GM12878 (cell line): ENCODE data around the gene SPSB3. TPM values are rescaled to one million over a fixed set of nuclear protein-coding genes. Genes with fewer than 3 reads are reported as not detected.

Source experiments
- ATAC-seq: fragments of 200-7000 bp; cut with Tn5 transposase; 3 replicates; pipeline ENCODE4 v1.9.1; 2020; ENCODE audit warnings: mild to moderate bottlenecking, moderate library complexity
- BruUV-seq: library from RNA; stranded (reverse); fragments of 400-500 nt; replicated peaks from 2 replicates; lab custom pipeline; 2021; lab: Mats Ljungman, UMichigan
- CTCF ChIA-PET: fragments of 300-600 bp; sonication (Branson Sonifier 250); formaldehyde crosslinking; extraction: SDS; loops from one replicate; lab custom pipeline; 2021; ENCODE audit warnings: inconsistent platforms; lab: Yijun Ruan, JAX
- POLR2A ChIA-PET: fragments of 350-600 bp; formaldehyde crosslinking; extraction: SDS; loops from one replicate; lab custom pipeline; 2021; ENCODE audit warnings: inconsistent platforms; lab: Charles Lee
- RAD21 ChIA-PET: fragments of 300-600 bp; sonication (Branson Sonifier 250); formaldehyde crosslinking; loops from one replicate; lab custom pipeline; 2023; ENCODE audit warnings: antibody characterized with exemption; ENCODE audit not compliant: unreplicated experiment; lab: Charles Lee
- SMC1A ChIA-PET: fragments of 300-600 bp; sonication (Branson Sonifier 250); formaldehyde crosslinking; loops from one replicate; lab custom pipeline; 2023; ENCODE audit not compliant: unreplicated experiment, uncharacterized antibody; lab: Charles Lee
- DNase-seq: peaks from one replicate; pipeline ENCODE4 v3.0.0-alpha.2; 2011; ENCODE audit warnings: low read depth, low spot score
- FAIRE-seq: peaks from 3 replicates; lab custom pipeline; 2011; peaks lifted over from hg19 to GRCh38; lab: Jason Lieb, UNC
- H2AFZ ChIP-seq: 2 replicates; pipeline ENCODE4 v1.6.0; 2011; ENCODE audit warnings: low read depth, low read length, control low read depth; ENCODE audit not compliant: control insufficient read depth
- H3K27ac ChIP-seq: 2 replicates; pipeline ENCODE4 v1.5.1; 2011; ENCODE audit warnings: control low read depth; ENCODE audit not compliant: control insufficient read depth, insufficient read depth
- H3K27me3 ChIP-seq, 2 experiments: replicated peaks in 1 of 2; 2 replicates each; pipeline versions ENCODE4 v1.6.0 to v1.6.1; 2011; ENCODE audit warnings: low read length in 1 of 2; ENCODE audit not compliant: control insufficient read depth in 2 of 2, insufficient read depth in 2 of 2
- H3K36me3 ChIP-seq, 2 experiments: 2 replicates each; pipeline ENCODE4 v1.5.1; 2011; ENCODE audit warnings: low read length in 1 of 2; ENCODE audit not compliant: control insufficient read depth in 2 of 2, insufficient read depth in 2 of 2
- H3K4me1 ChIP-seq: 2 replicates; pipeline ENCODE4 v1.6.1; 2011; ENCODE audit warnings: mild to moderate bottlenecking, low read length, moderate library complexity, mixed read lengths; ENCODE audit not compliant: control insufficient read depth, insufficient read depth
- H3K4me2 ChIP-seq: 2 replicates; pipeline ENCODE4 v1.6.0; 2011; ENCODE audit warnings: control low read depth; ENCODE audit not compliant: control insufficient read depth, insufficient read depth
- H3K4me3 ChIP-seq: fragments of 200-600 bp; sonication (generic); 2 replicates; pipeline ENCODE4 v1.5.1; 2016
- H3K79me2 ChIP-seq: 2 replicates; pipeline ENCODE4 v1.6.0; 2011; ENCODE audit warnings: low read length; ENCODE audit not compliant: control insufficient read depth, insufficient read depth
- H3K9ac ChIP-seq: 2 replicates; pipeline ENCODE4 v1.8.0; 2011; ENCODE audit warnings: low read length, control low read depth, mixed read lengths; ENCODE audit not compliant: control insufficient read depth, insufficient read depth
- H3K9me3 ChIP-seq: replicated peaks from 3 replicates; pipeline ENCODE4 v1.5.1; 2011; ENCODE audit warnings: mild to moderate bottlenecking, low read length; ENCODE audit not compliant: control insufficient read depth, insufficient read depth
- H4K20me1 ChIP-seq: 2 replicates; pipeline ENCODE4 v1.6.0; 2011; ENCODE audit not compliant: control insufficient read depth, insufficient read depth
- BACH1 ChIP-seq: fragments of 450-650 bp; IDR thresholded peaks from 2 replicates; pipeline ENCODE4 v1.6.1; 2017; ENCODE audit warnings: mild to moderate bottlenecking, borderline replicate concordance
- CEBPZ ChIP-seq: fragments of 150-350 bp; IDR thresholded peaks from 2 replicates; pipeline ENCODE4 v1.6.1; 2016; ENCODE audit warnings: low read depth, low read length
- GABPA ChIP-seq: IDR thresholded peaks from 2 replicates; pipeline ENCODE4 v1.6.1; 2014; ENCODE audit warnings: antibody characterized with exemption, low read depth, mild to moderate bottlenecking, inconsistent platforms
- HDAC2 ChIP-seq: fragments of 200-600 bp; sonication (generic); IDR thresholded peaks from 2 replicates; pipeline ENCODE4 v1.6.1; 2017
- IRF4 ChIP-seq: IDR thresholded peaks from 2 replicates; pipeline ENCODE4 v1.6.1; 2011; ENCODE audit warnings: low read depth, low read length
- KDM1A ChIP-seq: fragments of 200-600 bp; sonication (generic); IDR thresholded peaks from 2 replicates; pipeline ENCODE4 v1.6.1; 2016; ENCODE audit warnings: borderline replicate concordance
- NFYB ChIP-seq: IDR thresholded peaks from 2 replicates; pipeline ENCODE4 v1.6.1; 2011; ENCODE audit warnings: low read depth, mild to moderate bottlenecking, low read length, improper control_type of control experiment, moderate library complexity; ENCODE audit not compliant: insufficient read depth
- POLR2A ChIP-seq: IDR thresholded peaks from 2 replicates; pipeline ENCODE4 v1.6.1; 2011; ENCODE audit warnings: low read depth, mild to moderate bottlenecking, low read length
- SMAD5 ChIP-seq: IDR thresholded peaks from 2 replicates; pipeline ENCODE4 v1.6.1; 2016; ENCODE audit warnings: antibody characterized with exemption, low read depth
- SRF ChIP-seq, 2 experiments: IDR thresholded peaks; 2 replicates each; pipeline ENCODE4 v1.6.1; 2011; ENCODE audit warnings: low read depth in 2 of 2, low read length in 2 of 2, mild to moderate bottlenecking in 1 of 2, moderate library complexity in 1 of 2
- ZBTB4 ChIP-seq: fragments of 450-650 bp; formaldehyde crosslinking; IDR thresholded peaks from 2 replicates; pipeline ENCODE4 v1.4.0; 2022; ENCODE audit warnings: mild to moderate bottlenecking, moderate library complexity
- ZNF622 ChIP-seq: fragments of 450-650 bp; IDR thresholded peaks from 2 replicates; pipeline ENCODE4 v1.6.1; 2017; ENCODE audit warnings: mild to moderate bottlenecking, inconsistent platforms
- WGBS: methylation state at CpG from one replicate; pipeline ENCODE4 v1.1.6; 2016; ENCODE audit warnings: low lambda C conversion rate; ENCODE audit not compliant: insufficient replicate concordance, insufficient coverage; ENCODE audit errors: missing lambda C conversion rate; 5-methylcytosine and 5-hydroxymethylcytosine counted together
- in situ Hi-C: fragments of 300-500 bp; cut with MboI; formaldehyde crosslinking; loops from 9 replicates; pipeline ENCODE4 v1.14.3; 2018; ENCODE audit warnings: mixed read lengths
- intact Hi-C: fragments of 100-400 bp; cut with micrococcal nuclease; formaldehyde crosslinking; loops from one replicate; pipeline ENCODE4 v1.14.2; 2022; ENCODE audit not compliant: unreplicated experiment
- polyA plus RNA-seq, 11 experiments: library from polyadenylated mRNA; depleted of rRNA in 4 of 11; unstranded in 6 of 11; stranded (reverse) in 5 of 11; fragments of >200 nt; fragmentation: Nextera tagmentation in 4 of 11; fragmentation: Illumina TruSeq in 1 of 11; extraction: Ambion mirVana in 4 of 11; extraction: Trizol in 1 of 11; gene quantifications; 1 replicate in 1 of 11; 2 replicates in 10 of 11; pipeline versions ENCODE4 v1.2.1 to v1.2.3, GENCODE V29; 2011 to 2016; ENCODE audit warnings: inconsistent platforms in 2 of 11, missing spikeins in 2 of 11, low read depth in 1 of 11
- total RNA-seq, 4 experiments: library from RNA; depleted of rRNA in 3 of 4; stranded (reverse); fragments of >200 nt in 3 of 4; fragmentation: Illumina TruSeq in 1 of 4; extraction: Trizol in 1 of 4; gene quantifications; 2 replicates each; pipeline versions ENCODE4 v1.2.1 to v1.2.3, GENCODE V29; 2013 to 2021
- TF ChIP-seq, protein P1 (sequence below): fragments of 450-650 bp; IDR thresholded peaks from 2 replicates; pipeline ENCODE4 v1.6.1; 2017; ENCODE audit warnings: mild to moderate bottlenecking

Gene SPSB3
- total and polyA plus RNA-seq, 10 of the 15 experiments (the other 5 are each of a cell fraction or from before 2014, with no cell fraction given), result 0.31 to 26.9 (median 14.0) TPM

GRCh38 chr16:1758923-1759322 lies 23.4 kb downstream of the SPSB3 start:
- Histone ChIP-seq H3K9ac (no peak overlapping the region), H3K4me3 (no peak overlapping the region), H3K27ac (no peak overlapping the region), H3K27me3 (no peaks in the 10 kb centered on the region), H3K79me2 (no peaks in the 10 kb centered on the region), H3K36me3 (peaks cover 0 to 6% of the 10 kb centered on the region in 2 experiments; a peak in 3 of 4 replicates), H3K4me2 (no peak overlapping the region), H3K4me1 (no peaks in the 10 kb centered on the region), H2AFZ (no peak overlapping the region), H3K9me3 (no peaks in the 10 kb centered on the region), H4K20me1 (no peaks in the 10 kb centered on the region)
- ATAC-seq, result no peak
- no peak for DNase-seq
- in situ Hi-C loops, result no loop called here
- TF ChIP-seq, protein P1, sequence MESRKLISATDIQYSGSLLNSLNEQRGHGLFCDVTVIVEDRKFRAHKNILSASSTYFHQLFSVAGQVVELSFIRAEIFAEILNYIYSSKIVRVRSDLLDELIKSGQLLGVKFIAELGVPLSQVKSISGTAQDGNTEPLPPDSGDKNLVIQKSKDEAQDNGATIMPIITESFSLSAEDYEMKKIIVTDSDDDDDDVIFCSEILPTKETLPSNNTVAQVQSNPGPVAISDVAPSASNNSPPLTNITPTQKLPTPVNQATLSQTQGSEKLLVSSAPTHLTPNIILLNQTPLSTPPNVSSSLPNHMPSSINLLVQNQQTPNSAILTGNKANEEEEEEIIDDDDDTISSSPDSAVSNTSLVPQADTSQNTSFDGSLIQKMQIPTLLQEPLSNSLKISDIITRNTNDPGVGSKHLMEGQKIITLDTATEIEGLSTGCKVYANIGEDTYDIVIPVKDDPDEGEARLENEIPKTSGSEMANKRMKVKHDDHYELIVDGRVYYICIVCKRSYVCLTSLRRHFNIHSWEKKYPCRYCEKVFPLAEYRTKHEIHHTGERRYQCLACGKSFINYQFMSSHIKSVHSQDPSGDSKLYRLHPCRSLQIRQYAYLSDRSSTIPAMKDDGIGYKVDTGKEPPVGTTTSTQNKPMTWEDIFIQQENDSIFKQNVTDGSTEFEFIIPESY, result no peak
- no peak for TF ChIP-seq IRF4
- TF ChIP-seq NFYB, result no peak
- no peak for TF ChIP-seq POLR2A
- no peak for TF ChIP-seq ZNF622
- no peak for TF ChIP-seq HDAC2
- no peak for TF ChIP-seq KDM1A
- no peak for TF ChIP-seq ZBTB4
- no peak for TF ChIP-seq GABPA
- TF ChIP-seq CEBPZ, result no peak
- TF ChIP-seq SRF (IDR thresholded peaks at IDR 0.05; ENCODE audit: low read depth in 2 of 2, low read length in 2 of 2), result no peak
- no peak for TF ChIP-seq SMAD5
- no peak for TF ChIP-seq BACH1
- WGBS, result 87% methylated on average over 17 of the region's 18 CpGs
- intact Hi-C loops, result no loop called here
- no TSS peak for BruUV-seq
- no peak for FAIRE-seq
- SMC1A ChIA-PET, result no interaction called here
- CTCF ChIA-PET, result no interaction called here
- POLR2A ChIA-PET, result no interaction called here
- RAD21 ChIA-PET, result no interaction called here
